HFF-Myc (cell line): ENCODE results near the gene SMAP2.

Experiments
- DNase-seq: peaks from one replicate; pipeline ENCODE4 v3.0.0-alpha.2; 2011; ENCODE audit warnings: low read depth; ENCODE audit errors: extremely low read depth
- H3K4me3 ChIP-seq: replicated peaks from 2 replicates; pipeline ENCODE4 v1.5.1; 2011; ENCODE audit warnings: low read depth, mild to moderate bottlenecking, control low read depth, low read length
- CTCF ChIP-seq: IDR thresholded peaks from 2 replicates; pipeline ENCODE4 v1.5.1; 2012; ENCODE audit warnings: mild to moderate bottlenecking, low read depth, low read length, control low read depth; ENCODE audit errors: missing control alignments

Gene SMAP2

GRCh38 chr1:40432644-40433390, 59.3 kb downstream of the SMAP2 start:
- no peak overlapping the region for H3K4me3 ChIP-seq
- TF ChIP-seq CTCF = no peak
- DNase-seq = no peak

DNA sequence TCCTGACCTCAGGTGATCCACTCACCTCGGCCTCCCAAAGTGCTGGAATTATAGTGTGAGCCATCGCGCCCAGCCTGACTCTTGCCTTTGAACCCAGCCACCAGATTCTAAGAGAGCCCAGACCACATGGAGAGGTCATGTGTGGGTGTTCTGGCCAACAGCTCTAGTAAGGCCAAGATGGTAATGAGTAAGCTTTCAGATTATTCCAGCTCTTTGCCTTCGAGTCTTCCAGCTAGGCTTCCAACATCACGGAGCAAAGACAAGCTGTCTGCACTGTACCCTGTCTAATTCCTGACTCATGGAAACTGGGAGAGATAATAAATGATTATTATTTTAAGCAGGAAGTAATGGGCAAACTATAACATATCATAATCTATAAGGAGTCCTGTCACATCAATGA, 61.9 kb downstream of the SMAP2 start:
- no peak for TF ChIP-seq CTCF
- DNase-seq = no peak
- H3K4me3 ChIP-seq = no peak overlapping the region

DNA sequence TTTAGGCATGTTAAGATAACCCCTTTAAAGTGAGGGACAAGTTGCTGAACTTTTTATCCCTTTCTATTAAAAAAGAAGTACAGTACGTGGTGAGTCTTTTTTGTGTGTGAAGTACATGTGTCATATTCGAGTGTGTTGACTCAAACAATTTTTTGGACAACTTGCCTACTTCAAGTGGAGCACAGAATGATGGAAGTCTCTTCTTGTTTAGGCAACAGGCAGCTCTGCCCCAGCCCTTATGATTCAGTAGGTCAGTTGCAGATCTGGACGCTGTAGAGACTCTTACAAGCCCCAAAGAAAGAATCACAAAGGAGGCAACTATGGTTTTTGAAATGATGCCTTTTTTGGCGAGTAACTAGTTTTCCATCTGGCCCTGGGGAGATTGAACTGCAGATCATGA, 62.3 kb downstream of the SMAP2 start:
- TF ChIP-seq CTCF = no peak
- no peak for DNase-seq

DNA sequence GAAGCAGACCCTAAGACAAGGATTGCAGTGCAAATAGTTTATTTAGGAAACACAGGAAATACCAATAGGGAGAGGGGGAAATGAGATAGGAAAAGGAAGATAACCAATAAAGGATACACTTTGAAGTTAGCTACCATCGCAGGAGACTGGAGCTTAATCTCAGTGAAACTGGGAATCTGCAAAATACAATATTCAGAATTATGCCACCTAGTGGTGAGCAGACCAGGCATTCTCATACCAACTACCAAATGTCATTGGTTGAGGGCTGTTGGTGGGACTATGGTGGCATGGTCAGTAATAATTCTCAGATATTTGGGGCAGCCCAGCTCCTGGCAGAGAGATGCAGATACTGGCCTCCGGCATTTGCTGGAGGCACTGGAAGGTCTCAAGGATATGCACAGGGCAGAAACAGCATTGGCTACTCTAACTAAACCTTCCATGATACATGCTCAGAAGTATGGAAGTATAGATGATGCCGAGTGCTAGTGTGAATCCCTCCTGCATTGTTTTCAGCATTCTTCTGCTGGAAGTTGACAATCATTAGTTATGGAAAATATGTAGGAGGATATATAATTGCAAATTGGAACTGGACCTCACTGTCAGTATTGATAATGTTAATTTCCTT, 65.0 kb downstream of the SMAP2 start:
- H3K4me3 ChIP-seq = no peak overlapping the region
- no peak for DNase-seq
- TF ChIP-seq CTCF = peak; percentile 61

More for the DNA sequence above, 62.3 kb downstream of the SMAP2 start:
- H3K4me3 ChIP-seq = no peak overlapping the region

GRCh38 chr1:40439247-40439646, 65.7 kb downstream of the SMAP2 start:
- no peak for DNase-seq
- TF ChIP-seq CTCF = no peak
- H3K4me3 ChIP-seq = no peak overlapping the region

DNA sequence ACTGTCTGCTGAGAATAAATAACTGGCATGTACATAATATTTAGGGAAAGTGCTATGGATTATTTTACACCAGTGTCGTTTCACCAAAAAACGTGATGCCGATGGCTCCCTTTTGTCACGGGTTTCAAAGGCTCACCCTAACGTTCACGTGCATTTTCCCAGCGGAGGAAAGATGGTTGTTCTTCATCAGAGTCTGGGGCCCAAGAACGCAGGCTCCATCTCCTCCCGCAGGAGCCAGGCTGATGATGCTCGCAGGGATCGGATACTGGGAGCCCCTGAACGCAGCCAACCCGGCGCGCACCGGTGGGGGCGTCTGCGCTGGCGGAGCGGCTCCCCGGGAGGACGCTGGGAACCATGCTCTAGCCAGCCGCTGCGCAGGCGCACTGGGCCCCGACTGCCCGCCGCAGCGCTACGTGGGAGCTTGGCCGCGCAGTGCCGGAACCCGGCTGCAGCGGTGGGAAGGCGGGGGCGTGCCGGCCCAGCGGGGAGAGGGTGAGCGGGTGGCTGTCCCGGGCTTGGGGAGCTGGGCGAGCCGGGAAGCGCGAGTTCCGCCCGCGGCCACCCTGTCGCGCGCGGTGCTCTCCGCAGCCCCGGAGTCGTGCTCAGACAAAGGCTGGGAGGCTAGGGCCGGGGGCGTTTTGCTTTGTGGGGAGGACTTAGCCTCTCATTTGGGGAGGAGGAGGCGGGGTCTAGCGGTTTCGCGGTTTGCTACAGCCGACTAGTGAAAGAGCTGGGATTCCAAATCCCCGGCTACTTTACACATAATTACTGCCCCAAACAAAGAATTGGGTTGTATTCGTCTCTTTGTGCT, 76.4 kb downstream of the SMAP2 start, which contains the start of gene ZFP69B:
ZFP69B (plus strand) TSS at position 793 of the 811 bp plus-strand sequence. CDS start 486 bp downstream, outside the sequence.
- DNase-seq = peak; percentile 63
- TF ChIP-seq CTCF = no peak
- peak within 1 kb of the TSS; percentile 71 for H3K4me3 ChIP-seq
